ENCODE measurements around the gene RNF169.

DNA sequence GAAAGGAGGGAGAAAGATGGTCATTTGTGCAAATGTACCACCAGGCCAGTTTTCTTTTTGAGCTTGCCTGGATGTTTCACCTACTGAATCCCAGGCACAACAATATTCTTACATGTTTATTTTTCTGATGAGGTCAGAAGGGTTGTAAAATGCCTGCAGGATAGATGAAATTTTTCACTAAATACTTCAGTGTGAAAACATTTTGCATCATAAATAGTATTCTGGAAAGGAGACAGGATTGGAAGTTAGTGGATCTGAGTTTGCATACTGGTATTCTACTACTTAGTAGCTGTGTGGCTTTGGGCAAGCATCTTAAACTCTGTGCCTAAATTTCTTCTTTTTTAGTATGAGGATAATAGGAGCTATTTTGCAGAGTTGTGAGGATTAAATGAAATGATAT, 24.8 kb downstream of the RNF169 start:
- TF ChIP-seq, protein P1, sequence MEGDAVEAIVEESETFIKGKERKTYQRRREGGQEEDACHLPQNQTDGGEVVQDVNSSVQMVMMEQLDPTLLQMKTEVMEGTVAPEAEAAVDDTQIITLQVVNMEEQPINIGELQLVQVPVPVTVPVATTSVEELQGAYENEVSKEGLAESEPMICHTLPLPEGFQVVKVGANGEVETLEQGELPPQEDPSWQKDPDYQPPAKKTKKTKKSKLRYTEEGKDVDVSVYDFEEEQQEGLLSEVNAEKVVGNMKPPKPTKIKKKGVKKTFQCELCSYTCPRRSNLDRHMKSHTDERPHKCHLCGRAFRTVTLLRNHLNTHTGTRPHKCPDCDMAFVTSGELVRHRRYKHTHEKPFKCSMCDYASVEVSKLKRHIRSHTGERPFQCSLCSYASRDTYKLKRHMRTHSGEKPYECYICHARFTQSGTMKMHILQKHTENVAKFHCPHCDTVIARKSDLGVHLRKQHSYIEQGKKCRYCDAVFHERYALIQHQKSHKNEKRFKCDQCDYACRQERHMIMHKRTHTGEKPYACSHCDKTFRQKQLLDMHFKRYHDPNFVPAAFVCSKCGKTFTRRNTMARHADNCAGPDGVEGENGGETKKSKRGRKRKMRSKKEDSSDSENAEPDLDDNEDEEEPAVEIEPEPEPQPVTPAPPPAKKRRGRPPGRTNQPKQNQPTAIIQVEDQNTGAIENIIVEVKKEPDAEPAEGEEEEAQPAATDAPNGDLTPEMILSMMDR (IDR thresholded peaks at IDR 0.05; ENCODE audit: insufficient read depth, low read length, poor library complexity, severe bottlenecking): no peak
- no peak for TF ChIP-seq EZH2phosphoT487 (conservative IDR thresholded peaks at IDR 0.05; ENCODE audit: low read length)

Measured in SU-DHL-6 (cell line).